Smooth muscle cell (in vitro differentiated cells): ENCODE data around the gene OPCML. TPM values are rescaled to one million over a fixed set of nuclear protein-coding genes. Genes with fewer than 3 reads are reported as not detected.

Experiments
- DNase-seq: peaks from one replicate; lab custom pipeline; 2025; ENCODE audit not compliant: unreplicated experiment; lab: John Stamatoyannopoulos, UW
- H2AFZ ChIP-seq: fragments of 200-600 bp; sonication (generic); 2 replicates; pipeline ENCODE4 v1.6.0; 2016; ENCODE audit warnings: antibody characterized with exemption, low read depth, mild to moderate bottlenecking
- H3F3A ChIP-seq: fragments of 200-600 bp; sonication (generic); 2 replicates; pipeline ENCODE4 v1.6.0; 2017; ENCODE audit warnings: antibody characterized with exemption, low read depth
- H3K27ac ChIP-seq: fragments of 200-600 bp; sonication (generic); 2 replicates; pipeline ENCODE4 v1.5.1; 2016; ENCODE audit warnings: low read depth, mild to moderate bottlenecking
- H3K27me3 ChIP-seq: fragments of 200-600 bp; sonication (generic); 2 replicates; pipeline ENCODE4 v1.6.1; 2016; ENCODE audit warnings: low read depth, mild to moderate bottlenecking
- H3K36me3 ChIP-seq: fragments of 200-600 bp; sonication (generic); 2 replicates; pipeline ENCODE4 v1.5.1; 2016; ENCODE audit warnings: low read depth
- H3K4me1 ChIP-seq: fragments of 200-600 bp; sonication (generic); 2 replicates; pipeline ENCODE4 v1.5.1; 2016; ENCODE audit warnings: low read depth
- H3K4me2 ChIP-seq: fragments of 200-600 bp; sonication (generic); 2 replicates; pipeline ENCODE4 v1.6.0; 2016; ENCODE audit warnings: mild to moderate bottlenecking
- H3K4me3 ChIP-seq: fragments of 200-600 bp; sonication (generic); 2 replicates; pipeline ENCODE4 v1.5.1; 2016; ENCODE audit warnings: mild to moderate bottlenecking
- H3K79me2 ChIP-seq: fragments of 200-600 bp; sonication (generic); 2 replicates; pipeline ENCODE4 v1.6.0; 2016; ENCODE audit warnings: low read depth, mild to moderate bottlenecking
- H3K9ac ChIP-seq: fragments of 200-600 bp; sonication (generic); 2 replicates; pipeline ENCODE4 v1.6.0; 2016; ENCODE audit warnings: low read depth
- H3K9me3 ChIP-seq: fragments of 200-600 bp; sonication (generic); replicated peaks from 2 replicates; pipeline ENCODE4 v1.5.1; 2016; ENCODE audit warnings: low read depth
- H4K20me1 ChIP-seq: fragments of 200-600 bp; sonication (generic); 2 replicates; pipeline ENCODE4 v1.6.0; 2016; ENCODE audit warnings: low read depth
- CTCF ChIP-seq: fragments of 200-600 bp; sonication (generic); IDR thresholded peaks from 2 replicates; pipeline ENCODE4 v1.5.1; 2017; ENCODE audit warnings: borderline replicate concordance, mild to moderate bottlenecking, antibody characterized with exemption; ENCODE audit not compliant: insufficient read depth, poor library complexity, severe bottlenecking
- WGBS: methylation state at CpG from one replicate; pipeline ENCODE4 v1.1.7; 2016; ENCODE audit warnings: low lambda C conversion rate; 5-methylcytosine and 5-hydroxymethylcytosine counted together
- polyA plus RNA-seq: library from polyadenylated mRNA; unstranded; fragments of >200 nt; fragmentation: Nextera tagmentation; extraction: Ambion mirVana; gene quantifications from 2 replicates; pipeline ENCODE4 v1.2.1, GENCODE V29; 2016
- total RNA-seq: library from RNA; depleted of rRNA; stranded (reverse); fragments of >200 nt; gene quantifications from 2 replicates; pipeline ENCODE4 v1.2.3, GENCODE V29; 2014

The OPCML gene
- total and polyA plus RNA-seq, 2 experiments from 2014 or later, result 0.42 to 0.58 TPM

GRCh38 chr11:133266986-133267385, 265.3 kb downstream of the OPCML start:
- Histone ChIP-seq H3K27ac (no peak overlapping the region), H3K4me2 (no peak overlapping the region), H2AFZ (no peak overlapping the region), H3F3A (no peaks in the 10 kb centered on the region), H3K36me3 (no peaks in the 10 kb centered on the region), H3K4me3 (no peak overlapping the region), H3K9me3 (no peaks in the 10 kb centered on the region), H4K20me1 (no peaks in the 10 kb centered on the region), H3K27me3 (peaks cover 30% of the 10 kb centered on the region), H3K9ac (no peak overlapping the region), H3K79me2 (no peaks in the 10 kb centered on the region), H3K4me1 (no peaks in the 10 kb centered on the region)
- no peak for DNase-seq
- no peak for TF ChIP-seq CTCF
- 92% methylated on average over 6 of the region's 6 CpGs for WGBS

DNA sequence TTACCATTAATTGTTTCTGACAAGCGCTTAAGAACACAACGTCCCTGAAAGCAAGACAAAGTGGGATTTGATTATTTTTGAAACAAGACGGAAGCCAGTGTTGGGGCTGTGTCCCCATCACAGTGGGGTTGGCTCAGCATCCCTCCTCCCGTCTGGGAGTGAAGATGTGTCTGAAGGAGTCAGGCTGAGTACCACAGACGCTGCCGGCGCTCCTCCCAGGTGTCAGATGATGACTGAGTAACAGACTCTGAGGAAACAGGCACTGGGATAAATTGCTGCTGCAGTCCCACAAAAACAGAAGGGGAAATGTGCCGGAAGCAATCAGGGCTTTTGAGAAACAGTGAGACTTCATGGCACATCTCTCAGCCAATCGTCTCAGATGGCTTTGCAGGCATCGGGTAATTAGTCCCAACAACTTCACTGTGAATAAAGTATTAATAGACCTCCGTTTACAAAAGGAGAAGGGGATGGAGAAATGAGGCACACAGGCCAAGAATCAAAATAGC, 266.7 kb downstream of the OPCML start:
- H3K9me3 ChIP-seq, result no peaks in the 10 kb centered on the region
- no peak for TF ChIP-seq CTCF
- H4K20me1 ChIP-seq, result no peaks in the 10 kb centered on the region
- no peak overlapping the region for H3K4me3 ChIP-seq
- H3F3A ChIP-seq, result no peaks in the 10 kb centered on the region
- 88% methylated on average over 11 of the region's 11 CpGs for WGBS
- peaks cover 30% of the 10 kb centered on the region for H3K27me3 ChIP-seq
- DNase-seq, result no peak
- no peak overlapping the region for H2AFZ ChIP-seq
- no peak overlapping the region for H3K4me2 ChIP-seq
- no peak overlapping the region for H3K9ac ChIP-seq
- H3K79me2 ChIP-seq, result no peaks in the 10 kb centered on the region
- H3K4me1 ChIP-seq, result no peaks in the 10 kb centered on the region
- no peaks in the 10 kb centered on the region for H3K36me3 ChIP-seq
- H3K27ac ChIP-seq, result no peak overlapping the region

GRCh38 chr11:133263332-133263731, 269.0 kb downstream of the OPCML start:
- Histone ChIP-seq H3K27ac (no peak overlapping the region), H3K4me3 (no peak overlapping the region)

More at GRCh38 chr11:133263332-133263731, 269.0 kb downstream of the OPCML start:
- H3K79me2 ChIP-seq, result no peaks in the 10 kb centered on the region
- DNase-seq, result no peak
- H3K9me3 ChIP-seq, result no peaks in the 10 kb centered on the region
- no peaks in the 10 kb centered on the region for H4K20me1 ChIP-seq
- no peak overlapping the region for H3K4me2 ChIP-seq
- H3K27me3 ChIP-seq, result peaks cover 13% of the 10 kb centered on the region
- TF ChIP-seq CTCF, result no peak
- no peaks in the 10 kb centered on the region for H3K36me3 ChIP-seq
- H3F3A ChIP-seq, result no peaks in the 10 kb centered on the region
- H3K4me1 ChIP-seq, result no peaks in the 10 kb centered on the region
- WGBS, result 90% methylated on average over 2 of the region's 2 CpGs
- H2AFZ ChIP-seq, result no peak overlapping the region
- H3K9ac ChIP-seq, result no peak overlapping the region
